Measurements from ENCODE around the gene NMNAT2. TPM values are rescaled to one million over a fixed set of nuclear protein-coding genes. Genes with fewer than 3 reads are reported as not detected.

Gene NMNAT2
- total and polyA plus RNA-seq, 2 of the 4 experiments (the other 2 are of a cell fraction): 0.36 to 2.4 TPM

DNA sequence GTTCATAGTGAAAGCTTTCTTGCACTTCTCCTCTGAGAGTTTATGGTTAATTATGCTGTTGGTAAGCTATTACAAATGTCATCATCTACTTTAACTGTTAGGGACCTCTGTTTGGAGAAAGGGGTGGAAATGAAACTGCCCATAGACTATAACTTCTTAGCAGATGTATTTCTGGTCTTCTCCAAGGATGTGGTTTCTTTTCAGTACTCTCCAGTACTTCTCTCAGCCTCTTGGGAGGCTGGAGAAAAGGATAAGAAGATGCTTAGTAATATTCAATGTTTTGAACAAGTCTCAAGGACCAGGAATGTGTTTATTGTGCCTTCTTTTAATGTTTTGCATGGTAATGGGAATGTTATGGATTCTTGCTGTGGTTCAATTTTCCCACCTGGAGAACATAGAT lies 171.7 kb downstream of the NMNAT2 start:
- Histone ChIP-seq H3K9ac (ENCODE audit: low read depth, low read length) (no peak overlapping the region), H3K23ac (ENCODE audit: low read depth, low read length) (no peak overlapping the region), H2BK5ac (ENCODE audit: low read depth, low read length, poor library complexity, severe bottlenecking) (no peak overlapping the region), H4K5ac (ENCODE audit: low read depth, low read length) (no peak overlapping the region), H3K4me1 (ENCODE audit: control insufficient read depth, insufficient read depth, low read length) (no peaks in the 10 kb centered on the region), H2BK15ac (ENCODE audit: low read depth, low read length) (no peak overlapping the region), H3K56ac (ENCODE audit: extremely low read depth, insufficient read depth, low read length) (no peak overlapping the region), H2BK120ac (ENCODE audit: low read depth, low read length) (no peak overlapping the region), H2AK9ac (replicated peaks; ENCODE audit: low read depth, low read length, poor library complexity) (no peak overlapping the region), H2AK5ac (ENCODE audit: low read depth, low read length) (no peak overlapping the region), H4K91ac (ENCODE audit: insufficient read depth, low read depth, low read length) (no peak overlapping the region), H3K9me3 (ENCODE audit: control insufficient read depth, insufficient read depth, low read length) (peaks cover 3% of the 10 kb centered on the region; the same call in 1 of the 2 replicates), H3K18ac (ENCODE audit: low read depth, low read length) (no peak overlapping the region), H2BK20ac (ENCODE audit: low read depth, low read length) (no peak overlapping the region), H2AFZ (replicated peaks; ENCODE audit: low read length, poor library complexity) (no peak overlapping the region), H3K36me3 (ENCODE audit: control insufficient read depth, insufficient read depth, low read length) (no peaks in the 10 kb centered on the region), H3K14ac (replicated peaks; ENCODE audit: low read depth, low read length) (no peak overlapping the region; the same call in 1 of the 2 replicates), H4K8ac (ENCODE audit: low read depth in 2 of 2, low read length in 2 of 2) (no peak overlapping the region), H3K27ac (ENCODE audit: insufficient read depth, low read length) (no peak overlapping the region), H3K4me2 (ENCODE audit: low read depth, low read length) (no peak overlapping the region), H3K9me1 (ENCODE audit: insufficient read depth, low read length) (no peaks in the 10 kb centered on the region), H4K20me1 (ENCODE audit: insufficient read depth, low read length) (no peaks in the 10 kb centered on the region), H3K79me1 (ENCODE audit: low read depth in 1 of 2, low read length in 2 of 2) (no peaks in the 10 kb centered on the region), H3K4ac (ENCODE audit: low read depth, low read length) (peak overlapping the region; percentile 3; the same call in 1 of the 2 replicates), H3K27me3 (ENCODE audit: control insufficient read depth, insufficient read depth, low read length) (no peaks in the 10 kb centered on the region), H3K4me3 (ENCODE audit: insufficient read depth, low read depth, low read length) (no peak overlapping the region)
- dilution Hi-C loops (cut with HindIII; ENCODE audit: low sequenced_read_pairs, unreplicated experiment) (no loop called here), intact Hi-C loops (cut with micrococcal nuclease) (no loop called here), in situ Hi-C loops (cut with MboI; ENCODE audit: low sequenced_read_pairs) (loop anchor here (25.0 kb wide), 1 partner anchor 284 kb away; the partner anchor contains the start of gene SHCBP1L)
- no TSS peak for BruUV-seq (replicated peaks)
- ATAC-seq (ENCODE audit: low read depth) (0 out of 2 replicates have a peak, but pooled peaks have one; percentile 11), DNase-seq (no peak)
- TF ChIP-seq CHD1 (IDR thresholded peaks at IDR 0.05; ENCODE audit: low read depth, low read length) (no peak), BHLHE40 (IDR thresholded peaks at IDR 0.05; ENCODE audit: low read depth, low read length) (no peak), MXI1 (IDR thresholded peaks at IDR 0.05; ENCODE audit: borderline replicate concordance, low read depth, low read length) (no peak), SMC3 (IDR thresholded peaks at IDR 0.05; ENCODE audit: low read depth, low read length) (no peak), NFE2L2 (IDR thresholded peaks at IDR 0.05; ENCODE audit: low read depth, low read length) (no peak), FOS (IDR thresholded peaks at IDR 0.05; ENCODE audit: low read depth, low read length) (no peak), RCOR1 (IDR thresholded peaks at IDR 0.05; ENCODE audit: insufficient replicate concordance, low read length) (no peak), POLR2A (IDR thresholded peaks at IDR 0.05; ENCODE audit: low read depth, low read length) (no peak), MAFK (IDR thresholded peaks at IDR 0.05; ENCODE audit: low read depth, low read length) (no peak), RFX5 (IDR thresholded peaks at IDR 0.05; ENCODE audit: low read depth, low read length) (no peak), RAD21 (IDR thresholded peaks at IDR 0.05; ENCODE audit: low read length) (no peak)
- TF ChIP-seq, protein P1, sequence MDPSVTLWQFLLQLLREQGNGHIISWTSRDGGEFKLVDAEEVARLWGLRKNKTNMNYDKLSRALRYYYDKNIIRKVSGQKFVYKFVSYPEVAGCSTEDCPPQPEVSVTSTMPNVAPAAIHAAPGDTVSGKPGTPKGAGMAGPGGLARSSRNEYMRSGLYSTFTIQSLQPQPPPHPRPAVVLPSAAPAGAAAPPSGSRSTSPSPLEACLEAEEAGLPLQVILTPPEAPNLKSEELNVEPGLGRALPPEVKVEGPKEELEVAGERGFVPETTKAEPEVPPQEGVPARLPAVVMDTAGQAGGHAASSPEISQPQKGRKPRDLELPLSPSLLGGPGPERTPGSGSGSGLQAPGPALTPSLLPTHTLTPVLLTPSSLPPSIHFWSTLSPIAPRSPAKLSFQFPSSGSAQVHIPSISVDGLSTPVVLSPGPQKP (IDR thresholded peaks at IDR 0.05; ENCODE audit: borderline replicate concordance, low read depth, low read length): no peak
- TF ChIP-seq, protein P2, sequence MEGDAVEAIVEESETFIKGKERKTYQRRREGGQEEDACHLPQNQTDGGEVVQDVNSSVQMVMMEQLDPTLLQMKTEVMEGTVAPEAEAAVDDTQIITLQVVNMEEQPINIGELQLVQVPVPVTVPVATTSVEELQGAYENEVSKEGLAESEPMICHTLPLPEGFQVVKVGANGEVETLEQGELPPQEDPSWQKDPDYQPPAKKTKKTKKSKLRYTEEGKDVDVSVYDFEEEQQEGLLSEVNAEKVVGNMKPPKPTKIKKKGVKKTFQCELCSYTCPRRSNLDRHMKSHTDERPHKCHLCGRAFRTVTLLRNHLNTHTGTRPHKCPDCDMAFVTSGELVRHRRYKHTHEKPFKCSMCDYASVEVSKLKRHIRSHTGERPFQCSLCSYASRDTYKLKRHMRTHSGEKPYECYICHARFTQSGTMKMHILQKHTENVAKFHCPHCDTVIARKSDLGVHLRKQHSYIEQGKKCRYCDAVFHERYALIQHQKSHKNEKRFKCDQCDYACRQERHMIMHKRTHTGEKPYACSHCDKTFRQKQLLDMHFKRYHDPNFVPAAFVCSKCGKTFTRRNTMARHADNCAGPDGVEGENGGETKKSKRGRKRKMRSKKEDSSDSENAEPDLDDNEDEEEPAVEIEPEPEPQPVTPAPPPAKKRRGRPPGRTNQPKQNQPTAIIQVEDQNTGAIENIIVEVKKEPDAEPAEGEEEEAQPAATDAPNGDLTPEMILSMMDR (conservative IDR thresholded peaks at IDR 0.05; ENCODE audit: low read depth, low read length): no peak
- ChIA-PET CTCF (interaction anchor here (1.1 to 2.6 kb wide), 2 partner anchors 12 to 284 kb away, joined by 3 to 10 read pairs; no protein-coding TSS in a partner anchor), POLR2A (ENCODE audit: unreplicated experiment) (no interaction called here)

Data from IMR-90 (cell line).